ENCODE results near the gene RPTOR. TPM values are rescaled to one million over a fixed set of nuclear protein-coding genes. Genes with fewer than 3 reads are reported as not detected.

RPTOR gene
- total RNA-seq, 1 donor = 27.9 TPM

GRCh38 chr17:80981062-80981902 is 436.6 kb downstream of the RPTOR start:
- no peaks in the 10 kb centered on the region for H3K36me3 ChIP-seq (ENCODE audit: insufficient read depth, low read length)
- peak overlapping the region; percentile 36 for H3K4me2 ChIP-seq (ENCODE audit: insufficient read depth, low read length)
- no peak overlapping the region for H2AFZ ChIP-seq (ENCODE audit: low read length)
- H3K79me2 ChIP-seq (ENCODE audit: insufficient read depth, low read length) = no peaks in the 10 kb centered on the region
- no peaks in the 10 kb centered on the region for H4K20me1 ChIP-seq (ENCODE audit: insufficient read depth, low read length)
- no peaks in the 10 kb centered on the region for H3K9me3 ChIP-seq (ENCODE audit: low read depth, low read length)
- H3K27ac ChIP-seq (ENCODE audit: low read depth, low read length) = no peak overlapping the region
- no peaks in the 10 kb centered on the region for H3K27me3 ChIP-seq (ENCODE audit: insufficient read depth, low read length)
- peak; percentile 44 for TF ChIP-seq CTCF (IDR thresholded peaks at IDR 0.05; ENCODE audit: extremely low read depth, low read depth, low read length)
- H3K4me3 ChIP-seq (ENCODE audit: insufficient read depth, low read length) = no peak overlapping the region
- peaks cover 10% of the 10 kb centered on the region for H3K4me1 ChIP-seq (ENCODE audit: insufficient read depth, low read length)
- DNase-seq (ENCODE audit: insufficient read length, low spot score, missing footprints) = peak; percentile 94

GRCh38 chr17:80981929-80982425 is 437.3 kb downstream of the RPTOR start:
- DNase-seq (ENCODE audit: insufficient read length, low spot score, missing footprints) = peak; percentile 17
- H3K4me1 ChIP-seq (ENCODE audit: insufficient read depth, low read length) = peaks cover 10% of the 10 kb centered on the region
- H3K36me3 ChIP-seq (ENCODE audit: insufficient read depth, low read length) = no peaks in the 10 kb centered on the region
- no peak overlapping the region for H3K4me2 ChIP-seq (ENCODE audit: insufficient read depth, low read length)
- no peak overlapping the region for H2AFZ ChIP-seq (ENCODE audit: low read length)
- no peaks in the 10 kb centered on the region for H3K79me2 ChIP-seq (ENCODE audit: insufficient read depth, low read length)
- no peak overlapping the region for H3K27ac ChIP-seq (ENCODE audit: low read depth, low read length)
- no peaks in the 10 kb centered on the region for H4K20me1 ChIP-seq (ENCODE audit: insufficient read depth, low read length)
- no peak overlapping the region for H3K4me3 ChIP-seq (ENCODE audit: insufficient read depth, low read length)
- no peak for TF ChIP-seq CTCF (IDR thresholded peaks at IDR 0.05; ENCODE audit: extremely low read depth, low read depth, low read length)
- H3K27me3 ChIP-seq (ENCODE audit: insufficient read depth, low read length) = no peaks in the 10 kb centered on the region
- H3K9me3 ChIP-seq (ENCODE audit: low read depth, low read length) = no peaks in the 10 kb centered on the region

GRCh38 chr17:80982426-80982974 is 437.9 kb downstream of the RPTOR start:
- TF ChIP-seq CTCF (IDR thresholded peaks at IDR 0.05; ENCODE audit: extremely low read depth, low read depth, low read length) = no peak
- Histone ChIP-seq H3K4me3 (ENCODE audit: insufficient read depth, low read length) (no peak overlapping the region), H3K36me3 (ENCODE audit: insufficient read depth, low read length) (no peaks in the 10 kb centered on the region), H2AFZ (ENCODE audit: low read length) (no peak overlapping the region), H3K27me3 (ENCODE audit: insufficient read depth, low read length) (no peaks in the 10 kb centered on the region), H3K27ac (ENCODE audit: low read depth, low read length) (no peak overlapping the region), H3K79me2 (ENCODE audit: insufficient read depth, low read length) (no peaks in the 10 kb centered on the region), H3K4me1 (ENCODE audit: insufficient read depth, low read length) (peaks cover 10% of the 10 kb centered on the region), H3K4me2 (ENCODE audit: insufficient read depth, low read length) (no peak overlapping the region), H4K20me1 (ENCODE audit: insufficient read depth, low read length) (no peaks in the 10 kb centered on the region), H3K9me3 (ENCODE audit: low read depth, low read length) (no peaks in the 10 kb centered on the region)
- peak; percentile 61 for DNase-seq (ENCODE audit: insufficient read length, low spot score, missing footprints)

- no peak for TF ChIP-seq CTCF (IDR thresholded peaks at IDR 0.05; ENCODE audit: extremely low read depth, low read depth, low read length)
- no peak overlapping the region for H3K27ac ChIP-seq (ENCODE audit: low read depth, low read length)
- no peaks in the 10 kb centered on the region for H3K36me3 ChIP-seq (ENCODE audit: insufficient read depth, low read length)
- H3K4me3 ChIP-seq (ENCODE audit: insufficient read depth, low read length) = no peak overlapping the region
- no peaks in the 10 kb centered on the region for H3K9me3 ChIP-seq (ENCODE audit: low read depth, low read length)
- H2AFZ ChIP-seq (ENCODE audit: low read length) = no peak overlapping the region
- H4K20me1 ChIP-seq (ENCODE audit: insufficient read depth, low read length) = no peaks in the 10 kb centered on the region
- no peaks in the 10 kb centered on the region for H3K79me2 ChIP-seq (ENCODE audit: insufficient read depth, low read length)
- DNase-seq (ENCODE audit: insufficient read length, low spot score, missing footprints) = no peak
- no peaks in the 10 kb centered on the region for H3K27me3 ChIP-seq (ENCODE audit: insufficient read depth, low read length)
- H3K4me2 ChIP-seq (ENCODE audit: insufficient read depth, low read length) = no peak overlapping the region
- H3K4me1 ChIP-seq (ENCODE audit: insufficient read depth, low read length) = peaks cover 10% of the 10 kb centered on the region
Observed at GRCh38 chr17:80983545-80983944, 438.9 kb downstream of the RPTOR start.
